ENCODE measurements around the gene SLC25A13. TPM values are rescaled to one million over a fixed set of nuclear protein-coding genes. Genes with fewer than 3 reads are reported as not detected.

The SLC25A13 gene
- total and polyA plus RNA-seq, 9 of the 15 experiments (the other 6 are each of a cell fraction or from before 2014, with no cell fraction given): 21.4 to 80.2 (median 58.7) TPM

DNA sequence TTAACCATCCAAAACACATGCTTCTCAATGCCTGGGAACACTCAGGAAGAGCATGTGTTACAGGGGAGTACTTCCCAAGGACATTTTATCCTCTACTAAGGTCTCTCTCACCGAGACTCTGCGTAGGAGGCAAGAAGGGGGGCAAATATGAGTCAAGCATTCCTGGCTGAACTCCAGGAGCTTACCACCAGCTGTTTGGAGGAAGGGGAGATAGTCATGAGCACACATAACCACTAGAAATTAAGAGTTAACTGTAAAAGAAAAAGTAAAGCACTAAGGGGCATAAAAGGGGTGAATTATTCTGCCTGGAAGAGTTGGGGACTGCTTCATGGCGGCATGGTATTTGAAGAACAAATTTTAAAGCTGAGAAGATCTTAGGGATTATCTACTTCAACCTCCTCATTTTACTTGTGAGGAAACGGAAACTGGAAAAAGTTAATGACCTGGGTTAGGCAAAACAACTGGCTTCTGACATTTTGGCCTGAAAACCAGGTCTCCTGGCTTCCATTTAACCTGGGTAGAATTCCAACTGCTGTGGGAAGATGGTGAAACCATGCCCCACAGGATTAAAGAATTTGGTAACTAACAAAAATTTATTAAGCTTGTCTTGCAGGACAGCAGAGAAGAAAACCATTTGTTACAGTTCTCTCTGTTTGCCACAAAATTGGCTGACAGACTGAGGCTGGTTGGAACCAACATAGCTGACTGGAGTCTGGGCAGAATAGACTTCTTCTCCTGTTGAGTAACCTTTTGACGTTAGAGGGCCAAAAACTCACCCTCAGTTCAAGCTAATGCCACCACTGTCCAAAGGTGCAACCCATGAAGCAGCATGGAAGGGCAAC, 85.5 kb downstream of the SLC25A13 start (continued):
- TF ChIP-seq PHF21A (IDR thresholded peaks at IDR 0.05; ENCODE audit: borderline replicate concordance, low read depth) (peak; percentile 76), DIDO1 (tag; IDR thresholded peaks at IDR 0.05; ENCODE audit: low read depth) (peak; percentile 31; the same call in 1 of the 2 replicates), ARID2 (IDR thresholded peaks at IDR 0.05) (no peak), HDAC2 (IDR thresholded peaks at IDR 0.05) (peak; percentile 72), BCOR (IDR thresholded peaks at IDR 0.05) (0 out of 2 replicates have a peak, but pooled peaks have one; percentile 31), NUFIP1 (IDR thresholded peaks at IDR 0.05; ENCODE audit: partially characterized antibody) (peak; percentile 85), SIRT6 (IDR thresholded peaks at IDR 0.05; ENCODE audit: low read depth, low read length) (no peak), FOXM1 (IDR thresholded peaks at IDR 0.05; ENCODE audit: low read depth) (peak; percentile 63), FOXM1 (CRISPR knock-in tag; IDR thresholded peaks at IDR 0.05; ENCODE audit: low read depth) (no peak), NFIC (IDR thresholded peaks at IDR 0.05) (peak; percentile 99)
- TF ChIP-seq, protein P1, sequence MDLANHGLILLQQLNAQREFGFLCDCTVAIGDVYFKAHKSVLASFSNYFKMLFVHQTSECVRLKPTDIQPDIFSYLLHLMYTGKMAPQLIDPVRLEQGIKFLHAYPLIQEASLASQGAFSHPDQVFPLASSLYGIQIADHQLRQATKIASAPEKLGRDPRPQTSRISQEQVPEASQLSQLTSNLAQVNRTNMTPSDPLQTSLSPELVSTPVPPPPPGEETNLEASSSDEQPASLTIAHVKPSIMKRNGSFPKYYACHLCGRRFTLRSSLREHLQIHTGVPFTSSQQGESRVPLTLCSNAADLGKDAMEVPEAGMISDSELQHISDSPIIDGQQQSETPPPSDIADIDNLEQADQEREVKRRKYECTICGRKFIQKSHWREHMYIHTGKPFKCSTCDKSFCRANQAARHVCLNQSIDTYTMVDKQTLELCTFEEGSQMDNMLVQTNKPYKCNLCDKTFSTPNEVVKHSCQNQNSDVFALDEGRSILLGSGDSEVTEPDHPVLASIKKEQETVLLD (IDR thresholded peaks at IDR 0.05): peak; percentile 80
- TF ChIP-seq, protein P2, sequence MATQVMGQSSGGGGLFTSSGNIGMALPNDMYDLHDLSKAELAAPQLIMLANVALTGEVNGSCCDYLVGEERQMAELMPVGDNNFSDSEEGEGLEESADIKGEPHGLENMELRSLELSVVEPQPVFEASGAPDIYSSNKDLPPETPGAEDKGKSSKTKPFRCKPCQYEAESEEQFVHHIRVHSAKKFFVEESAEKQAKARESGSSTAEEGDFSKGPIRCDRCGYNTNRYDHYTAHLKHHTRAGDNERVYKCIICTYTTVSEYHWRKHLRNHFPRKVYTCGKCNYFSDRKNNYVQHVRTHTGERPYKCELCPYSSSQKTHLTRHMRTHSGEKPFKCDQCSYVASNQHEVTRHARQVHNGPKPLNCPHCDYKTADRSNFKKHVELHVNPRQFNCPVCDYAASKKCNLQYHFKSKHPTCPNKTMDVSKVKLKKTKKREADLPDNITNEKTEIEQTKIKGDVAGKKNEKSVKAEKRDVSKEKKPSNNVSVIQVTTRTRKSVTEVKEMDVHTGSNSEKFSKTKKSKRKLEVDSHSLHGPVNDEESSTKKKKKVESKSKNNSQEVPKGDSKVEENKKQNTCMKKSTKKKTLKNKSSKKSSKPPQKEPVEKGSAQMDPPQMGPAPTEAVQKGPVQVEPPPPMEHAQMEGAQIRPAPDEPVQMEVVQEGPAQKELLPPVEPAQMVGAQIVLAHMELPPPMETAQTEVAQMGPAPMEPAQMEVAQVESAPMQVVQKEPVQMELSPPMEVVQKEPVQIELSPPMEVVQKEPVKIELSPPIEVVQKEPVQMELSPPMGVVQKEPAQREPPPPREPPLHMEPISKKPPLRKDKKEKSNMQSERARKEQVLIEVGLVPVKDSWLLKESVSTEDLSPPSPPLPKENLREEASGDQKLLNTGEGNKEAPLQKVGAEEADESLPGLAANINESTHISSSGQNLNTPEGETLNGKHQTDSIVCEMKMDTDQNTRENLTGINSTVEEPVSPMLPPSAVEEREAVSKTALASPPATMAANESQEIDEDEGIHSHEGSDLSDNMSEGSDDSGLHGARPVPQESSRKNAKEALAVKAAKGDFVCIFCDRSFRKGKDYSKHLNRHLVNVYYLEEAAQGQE (IDR thresholded peaks at IDR 0.05; ENCODE audit: borderline replicate concordance): peak; percentile 4; the same call in 1 of the 2 replicates
- TF ChIP-seq, protein P2 (CRISPR knock-in tag; IDR thresholded peaks at IDR 0.05; ENCODE audit: low read depth): no peak
- TF ChIP-seq, protein P3, sequence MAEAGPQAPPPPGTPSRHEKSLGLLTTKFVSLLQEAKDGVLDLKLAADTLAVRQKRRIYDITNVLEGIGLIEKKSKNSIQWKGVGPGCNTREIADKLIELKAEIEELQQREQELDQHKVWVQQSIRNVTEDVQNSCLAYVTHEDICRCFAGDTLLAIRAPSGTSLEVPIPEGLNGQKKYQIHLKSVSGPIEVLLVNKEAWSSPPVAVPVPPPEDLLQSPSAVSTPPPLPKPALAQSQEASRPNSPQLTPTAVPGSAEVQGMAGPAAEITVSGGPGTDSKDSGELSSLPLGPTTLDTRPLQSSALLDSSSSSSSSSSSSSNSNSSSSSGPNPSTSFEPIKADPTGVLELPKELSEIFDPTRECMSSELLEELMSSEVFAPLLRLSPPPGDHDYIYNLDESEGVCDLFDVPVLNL (CRISPR knock-in tag; IDR thresholded peaks at IDR 0.05; ENCODE audit: low read depth): no peak
- TF ChIP-seq, protein P4, sequence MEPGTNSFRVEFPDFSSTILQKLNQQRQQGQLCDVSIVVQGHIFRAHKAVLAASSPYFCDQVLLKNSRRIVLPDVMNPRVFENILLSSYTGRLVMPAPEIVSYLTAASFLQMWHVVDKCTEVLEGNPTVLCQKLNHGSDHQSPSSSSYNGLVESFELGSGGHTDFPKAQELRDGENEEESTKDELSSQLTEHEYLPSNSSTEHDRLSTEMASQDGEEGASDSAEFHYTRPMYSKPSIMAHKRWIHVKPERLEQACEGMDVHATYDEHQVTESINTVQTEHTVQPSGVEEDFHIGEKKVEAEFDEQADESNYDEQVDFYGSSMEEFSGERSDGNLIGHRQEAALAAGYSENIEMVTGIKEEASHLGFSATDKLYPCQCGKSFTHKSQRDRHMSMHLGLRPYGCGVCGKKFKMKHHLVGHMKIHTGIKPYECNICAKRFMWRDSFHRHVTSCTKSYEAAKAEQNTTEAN (CRISPR knock-in tag; IDR thresholded peaks at IDR 0.05): no peak

Measured in K562 (cell line).